ENCODE measurements around the gene SLC25A21. TPM values are rescaled to one million over a fixed set of nuclear protein-coding genes. Genes with fewer than 3 reads are reported as not detected.

The SLC25A21 gene
- total and polyA plus RNA-seq, 9 donors, result 0.57 to 1.6 (median 1.1) TPM; not detected in 1

DNA sequence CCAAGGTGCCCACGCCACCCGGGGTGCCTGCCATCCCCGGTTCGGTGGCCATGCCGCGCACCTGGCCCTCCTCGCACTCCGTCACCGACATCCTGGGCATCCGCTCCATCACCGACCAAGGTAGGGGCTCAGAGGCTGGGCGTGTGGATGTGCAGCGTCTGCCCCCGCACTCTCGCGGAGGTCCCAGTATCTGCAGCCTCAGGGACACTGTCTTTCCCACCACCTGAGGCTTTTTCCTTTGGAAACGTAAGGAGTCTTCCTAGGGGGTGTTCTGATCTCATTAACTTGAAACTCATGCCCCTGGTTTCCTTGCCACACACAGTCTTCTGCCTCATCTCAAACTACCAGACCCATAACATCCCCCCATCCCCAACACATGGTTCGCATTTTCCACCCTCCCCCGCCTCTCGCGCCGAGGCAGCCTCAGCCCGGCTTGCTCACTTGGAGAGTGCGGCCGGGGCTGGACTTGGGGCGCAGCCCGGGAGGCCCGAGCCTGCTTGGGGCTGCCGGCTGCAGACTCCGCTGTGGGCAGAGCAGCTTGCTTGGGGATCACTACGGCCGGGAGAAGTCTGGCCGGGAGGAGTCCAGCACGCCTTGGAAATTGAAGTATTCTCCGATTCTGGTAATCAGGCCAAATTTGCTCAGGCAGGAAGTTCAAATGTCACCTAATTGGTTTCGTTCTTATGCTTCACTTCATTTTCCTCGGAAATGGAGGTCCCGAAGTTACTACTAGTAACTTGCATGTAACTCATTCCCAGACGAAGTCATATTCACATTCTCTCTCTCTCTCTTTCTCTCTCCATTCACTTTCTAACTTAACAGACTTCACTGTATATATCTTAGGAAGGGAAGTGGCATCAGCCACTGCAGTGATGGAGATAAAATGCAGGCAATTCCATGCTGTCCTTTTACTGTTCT lies 508.7 kb downstream of the SLC25A21 start:
- Histone ChIP-seq H3K4me3 (no peak overlapping the region), H3K27ac (no peak overlapping the region), H3K36me3 (no peaks in the 10 kb centered on the region), H3K9me3 (no peaks in the 10 kb centered on the region), H3K27me3 (peaks cover 3% of the 10 kb centered on the region), H3K4me1 (ENCODE audit: insufficient read depth) (peaks cover 13% of the 10 kb centered on the region)
- WGBS, 3 donors, result 1 to 2% (median 2%) methylated on average over 37 to 39 of the region's 39 CpGs
- TF ChIP-seq POLR2A (IDR thresholded peaks at IDR 0.05), result no peak
- no peak for TF ChIP-seq EP300 (IDR thresholded peaks at IDR 0.05)
- TF ChIP-seq, protein P1, sequence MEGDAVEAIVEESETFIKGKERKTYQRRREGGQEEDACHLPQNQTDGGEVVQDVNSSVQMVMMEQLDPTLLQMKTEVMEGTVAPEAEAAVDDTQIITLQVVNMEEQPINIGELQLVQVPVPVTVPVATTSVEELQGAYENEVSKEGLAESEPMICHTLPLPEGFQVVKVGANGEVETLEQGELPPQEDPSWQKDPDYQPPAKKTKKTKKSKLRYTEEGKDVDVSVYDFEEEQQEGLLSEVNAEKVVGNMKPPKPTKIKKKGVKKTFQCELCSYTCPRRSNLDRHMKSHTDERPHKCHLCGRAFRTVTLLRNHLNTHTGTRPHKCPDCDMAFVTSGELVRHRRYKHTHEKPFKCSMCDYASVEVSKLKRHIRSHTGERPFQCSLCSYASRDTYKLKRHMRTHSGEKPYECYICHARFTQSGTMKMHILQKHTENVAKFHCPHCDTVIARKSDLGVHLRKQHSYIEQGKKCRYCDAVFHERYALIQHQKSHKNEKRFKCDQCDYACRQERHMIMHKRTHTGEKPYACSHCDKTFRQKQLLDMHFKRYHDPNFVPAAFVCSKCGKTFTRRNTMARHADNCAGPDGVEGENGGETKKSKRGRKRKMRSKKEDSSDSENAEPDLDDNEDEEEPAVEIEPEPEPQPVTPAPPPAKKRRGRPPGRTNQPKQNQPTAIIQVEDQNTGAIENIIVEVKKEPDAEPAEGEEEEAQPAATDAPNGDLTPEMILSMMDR (IDR thresholded peaks at IDR 0.05), result no peak
- no peak for DNase-seq
- intact Hi-C loops (cut with DNase I), result no loop called here

DNA sequence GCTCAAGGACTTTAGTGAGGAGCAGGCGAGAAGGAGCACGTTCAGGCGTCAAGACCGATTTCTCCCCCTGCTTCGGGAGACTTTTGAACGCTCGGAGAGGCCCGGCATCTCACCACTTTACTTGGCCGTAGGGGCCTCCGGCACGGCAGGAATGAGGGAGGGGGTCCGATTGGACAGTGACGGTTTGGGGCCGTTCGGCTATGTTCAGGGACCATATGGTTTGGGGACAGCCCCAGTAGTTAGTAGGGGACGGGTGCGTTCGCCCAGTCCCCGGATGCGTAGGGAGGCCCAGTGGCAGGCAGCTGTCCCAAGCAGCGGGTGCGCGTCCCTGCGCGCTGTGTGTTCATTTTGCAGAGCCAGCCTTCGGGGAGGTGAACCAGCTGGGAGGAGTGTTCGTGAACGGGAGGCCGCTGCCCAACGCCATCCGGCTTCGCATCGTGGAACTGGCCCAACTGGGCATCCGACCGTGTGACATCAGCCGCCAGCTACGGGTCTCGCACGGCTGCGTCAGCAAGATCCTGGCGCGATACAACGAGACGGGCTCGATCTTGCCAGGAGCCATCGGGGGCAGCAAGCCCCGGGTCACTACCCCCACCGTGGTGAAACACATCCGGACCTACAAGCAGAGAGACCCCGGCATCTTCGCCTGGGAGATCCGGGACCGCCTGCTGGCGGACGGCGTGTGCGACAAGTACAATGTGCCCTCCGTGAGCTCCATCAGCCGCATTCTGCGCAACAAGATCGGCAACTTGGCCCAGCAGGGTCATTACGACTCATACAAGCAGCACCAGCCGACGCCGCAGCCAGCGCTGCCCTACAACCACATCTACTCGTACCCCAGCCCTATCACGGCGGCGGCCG lies 509.6 kb downstream of the SLC25A21 start:
- 2% methylated on average over 63 to 71 of the region's 71 CpGs for WGBS, 3 donors
- no peaks in the 10 kb centered on the region for H3K36me3 ChIP-seq
- H3K27me3 ChIP-seq, result peaks cover 6% of the 10 kb centered on the region
- DNase-seq, result no peak
- peak overlapping the region; percentile 22 for H3K4me3 ChIP-seq
- no peak overlapping the region for H3K27ac ChIP-seq
- H3K4me1 ChIP-seq (ENCODE audit: insufficient read depth), result peaks cover 13% of the 10 kb centered on the region
- intact Hi-C loops (cut with DNase I), result no loop called here
- H3K9me3 ChIP-seq, result no peaks in the 10 kb centered on the region
- TF ChIP-seq, protein P1 (IDR thresholded peaks at IDR 0.05), result no peak
- no peak for TF ChIP-seq POLR2A (IDR thresholded peaks at IDR 0.05)
- no peak for TF ChIP-seq EP300 (IDR thresholded peaks at IDR 0.05)

DNA sequence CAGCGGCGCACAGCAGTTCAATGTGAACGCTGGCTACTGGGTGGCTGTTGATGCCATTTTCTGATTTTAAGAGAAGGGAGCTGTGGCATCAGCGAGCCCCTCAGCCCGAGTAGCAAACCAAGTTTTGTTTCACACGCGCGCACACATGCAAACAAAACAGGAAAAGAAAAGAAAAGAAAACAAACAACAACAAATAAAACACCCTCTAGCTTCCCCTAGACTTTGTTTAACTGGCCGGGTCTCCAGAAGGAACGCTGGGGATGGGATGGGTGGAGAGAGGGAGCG lies 510.2 kb downstream of the SLC25A21 start:
- intact Hi-C loops (cut with DNase I), result no loop called here
- TF ChIP-seq, protein P1 (IDR thresholded peaks at IDR 0.05), result no peak
- TF ChIP-seq EP300 (IDR thresholded peaks at IDR 0.05) (no peak), POLR2A (IDR thresholded peaks at IDR 0.05) (no peak)
- Histone ChIP-seq H3K27ac (no peak overlapping the region), H3K9me3 (no peaks in the 10 kb centered on the region), H3K4me1 (ENCODE audit: insufficient read depth) (peaks cover 15% of the 10 kb centered on the region), H3K4me3 (peak overlapping the region; percentile 22), H3K36me3 (no peaks in the 10 kb centered on the region), H3K27me3 (peaks cover 6% of the 10 kb centered on the region)
- 3 to 5% (median 3%) methylated on average over 11 of the region's 11 CpGs for WGBS, 3 donors
- no peak for DNase-seq

DNA sequence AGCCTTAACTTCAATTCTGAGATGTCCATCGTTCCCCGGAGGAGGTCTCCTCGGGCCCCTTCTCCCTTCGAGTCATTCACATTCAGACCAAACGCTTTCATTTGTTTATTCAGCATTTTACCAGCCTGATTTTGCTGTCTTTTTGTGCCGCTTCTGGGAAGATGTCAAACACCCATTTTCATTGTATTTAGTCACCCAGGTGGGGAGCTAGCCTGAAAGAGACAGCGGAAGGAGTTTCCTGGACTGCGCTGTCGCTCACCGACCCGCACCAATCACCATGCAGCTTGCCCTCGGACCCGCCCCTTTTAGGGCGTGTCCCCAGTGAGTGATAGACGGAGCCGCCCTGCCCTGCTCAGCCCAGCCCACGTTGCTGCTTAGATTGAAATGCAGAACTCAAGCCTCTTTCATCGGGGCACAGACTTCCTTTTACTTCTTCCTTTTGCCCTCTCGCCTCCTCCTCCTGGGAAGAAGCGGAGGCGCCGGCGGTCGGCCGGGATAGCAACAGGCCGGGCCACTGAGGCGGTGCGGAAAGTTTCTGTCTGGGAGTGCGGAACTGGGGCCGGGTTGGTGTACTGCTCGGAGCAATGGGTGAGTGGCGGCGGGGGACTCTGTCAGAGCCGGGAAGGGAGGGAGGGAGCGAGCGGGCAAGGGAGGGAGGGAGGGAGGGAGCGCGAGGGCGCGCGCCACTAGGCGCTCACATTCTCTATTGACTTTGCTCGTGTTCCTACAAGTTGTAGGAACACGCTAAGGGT lies 510.7 kb downstream of the SLC25A21 start, which contains the start of gene PAX9:
TSS of gene PAX9 (plus strand) at position 355 of the 752 bp plus-strand sequence. CDS start at position 585, 230 bp downstream.
- WGBS, 3 donors, result 1 to 3% (median 2%) methylated on average over 44 of the region's 44 CpGs
- TF ChIP-seq, protein P1 (IDR thresholded peaks at IDR 0.05), result no peak
- no peak for TF ChIP-seq POLR2A (IDR thresholded peaks at IDR 0.05)
- TF ChIP-seq EP300 (IDR thresholded peaks at IDR 0.05), result no peak
- Histone ChIP-seq H3K4me1 (ENCODE audit: insufficient read depth) (peaks cover 15% of the 10 kb centered on the region), H3K27ac (no peak within 1 kb of the TSS), H3K9me3 (no peaks in the 10 kb centered on the region), H3K27me3 (peaks cover 6% of the 10 kb centered on the region), H3K36me3 (no peaks in the 10 kb centered on the region), H3K4me3 (peak within 1 kb of the TSS; percentile 22)
- DNase-seq, result peak in 2 of 5 donors; percentile 49 to 64
- intact Hi-C loops (cut with DNase I), result no loop called here

All from ovary (tissue), 9 donors.